Trophoblast cell (in vitro differentiated cells and primary cell): ENCODE measurements around the gene CARD19.

ENCODE experiments used
- DNase-seq, 2 donors: peaks; one replicate each; pipeline ENCODE4 v3.0.0-alpha.2; 2016
- H2AFZ ChIP-seq: 2 replicates; pipeline ENCODE4 v1.6.1; 2013; ENCODE audit warnings: low read length, moderate library complexity, mild to moderate bottlenecking; ENCODE audit not compliant: insufficient read depth, poor library complexity
- H2AK5ac ChIP-seq: 2 replicates; pipeline ENCODE4 v1.6.1; 2013; ENCODE audit warnings: mild to moderate bottlenecking, low read length
- H2BK120ac ChIP-seq: 2 replicates; pipeline ENCODE4 v1.6.1; 2013; ENCODE audit warnings: low read length, mild to moderate bottlenecking, moderate library complexity; ENCODE audit not compliant: insufficient read depth, poor library complexity
- H2BK12ac ChIP-seq: 2 replicates; pipeline ENCODE4 v1.6.1; 2013; ENCODE audit warnings: mild to moderate bottlenecking, low read length, moderate library complexity
- H2BK5ac ChIP-seq: 2 replicates; pipeline ENCODE4 v1.6.1; 2013; ENCODE audit warnings: low read length, low read depth, moderate library complexity, mild to moderate bottlenecking; ENCODE audit not compliant: poor library complexity
- H3K14ac ChIP-seq: 2 replicates; pipeline ENCODE4 v1.6.1; 2013; ENCODE audit warnings: mild to moderate bottlenecking, low read length
- H3K18ac ChIP-seq: 2 replicates; pipeline ENCODE4 v1.6.1; 2013; ENCODE audit warnings: mild to moderate bottlenecking, low read length
- H3K23ac ChIP-seq: 2 replicates; pipeline ENCODE4 v1.6.1; 2013; ENCODE audit warnings: low read length
- H3K27ac ChIP-seq: 2 replicates; pipeline ENCODE4 v1.5.1; 2013; ENCODE audit warnings: low read depth, mild to moderate bottlenecking, inconsistent platforms, low read length, moderate library complexity
- H3K27me3 ChIP-seq: 2 replicates; pipeline ENCODE4 v1.6.1; 2013; ENCODE audit warnings: inconsistent platforms, mild to moderate bottlenecking, low read length, moderate library complexity; ENCODE audit not compliant: insufficient read depth
- H3K36me3 ChIP-seq, 2 experiments: 1 replicate in 1 of 2; 2 replicates in 1 of 2; pipeline ENCODE4 v1.6.1; 2013; ENCODE audit warnings: low read length in 2 of 2, mild to moderate bottlenecking in 2 of 2, moderate library complexity in 1 of 2; ENCODE audit not compliant: insufficient read depth in 2 of 2, control insufficient read depth in 1 of 2
- H3K4ac ChIP-seq: 2 replicates; pipeline ENCODE4 v1.6.1; 2013; ENCODE audit warnings: low read depth, mild to moderate bottlenecking, low read length, moderate library complexity
- H3K4me1 ChIP-seq, 2 experiments: 1 replicate in 1 of 2; 2 replicates in 1 of 2; pipeline ENCODE4 v1.6.1; 2013; ENCODE audit warnings: low read length in 2 of 2, mild to moderate bottlenecking in 2 of 2, moderate library complexity in 1 of 2; ENCODE audit not compliant: insufficient read depth in 2 of 2, control insufficient read depth in 1 of 2
- H3K4me2 ChIP-seq: 2 replicates; pipeline ENCODE4 v1.6.1; 2013; ENCODE audit warnings: inconsistent platforms, mild to moderate bottlenecking, low read length, moderate library complexity
- H3K4me3 ChIP-seq: 2 replicates; pipeline ENCODE4 v1.5.1; 2013; ENCODE audit warnings: mild to moderate bottlenecking, low read depth, low read length, inconsistent platforms
- H3K79me1 ChIP-seq: one replicate; pipeline ENCODE4 v1.6.1; 2013; ENCODE audit warnings: low read length
- H3K79me2 ChIP-seq: 2 replicates; pipeline ENCODE4 v1.6.1; 2013; ENCODE audit warnings: low read length, mild to moderate bottlenecking; ENCODE audit not compliant: control insufficient read depth, insufficient read depth, poor library complexity
- H3K9ac ChIP-seq: 2 replicates; pipeline ENCODE4 v1.6.1; 2013; ENCODE audit warnings: mild to moderate bottlenecking, low read length
- H3K9me3 ChIP-seq: 2 replicates; pipeline ENCODE4 v1.6.1; 2013; ENCODE audit warnings: low read depth, mild to moderate bottlenecking, control low read depth, inconsistent platforms, low read length; ENCODE audit not compliant: insufficient read depth
- H4K12ac ChIP-seq: 2 replicates; pipeline ENCODE4 v1.6.1; 2013; ENCODE audit warnings: low read depth, mild to moderate bottlenecking, low read length, moderate library complexity
- H4K8ac ChIP-seq: 2 replicates; pipeline ENCODE4 v1.6.1; 2013; ENCODE audit warnings: low read depth, mild to moderate bottlenecking, low read length, moderate library complexity
- H4K91ac ChIP-seq: one replicate; pipeline ENCODE4 v1.6.1; 2013; ENCODE audit warnings: low read depth, mild to moderate bottlenecking, low read length, moderate library complexity
- WGBS: extraction: QIAGEN DNeasy Blood & Tissue Kit; methylation state at CpG from one replicate; pipeline ENCODE4 v1.1.7; 2013; ENCODE audit warnings: missing lambda C conversion rate; ENCODE audit not compliant: insufficient read length, insufficient coverage; ENCODE audit errors: extremely low coverage; 5-methylcytosine and 5-hydroxymethylcytosine counted together

Gene CARD19

DNA sequence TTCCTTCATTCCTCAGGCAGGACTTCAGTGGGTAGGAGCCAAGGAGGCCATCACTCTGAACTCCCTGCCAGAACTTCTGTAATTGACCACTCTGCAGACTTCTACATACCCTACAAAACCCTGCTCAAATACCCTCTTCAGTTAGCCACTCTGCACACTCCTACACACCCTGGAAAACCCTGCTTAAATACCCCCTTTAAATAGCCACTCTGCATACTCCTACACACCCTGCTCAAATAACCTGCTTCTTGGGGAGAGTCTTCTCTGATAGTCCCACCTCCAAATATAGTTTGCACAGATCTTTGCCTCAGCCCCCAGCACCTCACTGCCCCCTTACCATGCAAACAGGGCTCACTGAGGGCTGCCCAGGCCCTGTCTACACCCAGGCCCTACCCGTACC is 18.6 kb upstream of the CARD19 start:
- H4K91ac ChIP-seq = no peak overlapping the region
- WGBS = no CpG with 5 or more reads among the region's 1 CpG
- H3K4me1 ChIP-seq = no peaks in the 10 kb centered on the region

DNA sequence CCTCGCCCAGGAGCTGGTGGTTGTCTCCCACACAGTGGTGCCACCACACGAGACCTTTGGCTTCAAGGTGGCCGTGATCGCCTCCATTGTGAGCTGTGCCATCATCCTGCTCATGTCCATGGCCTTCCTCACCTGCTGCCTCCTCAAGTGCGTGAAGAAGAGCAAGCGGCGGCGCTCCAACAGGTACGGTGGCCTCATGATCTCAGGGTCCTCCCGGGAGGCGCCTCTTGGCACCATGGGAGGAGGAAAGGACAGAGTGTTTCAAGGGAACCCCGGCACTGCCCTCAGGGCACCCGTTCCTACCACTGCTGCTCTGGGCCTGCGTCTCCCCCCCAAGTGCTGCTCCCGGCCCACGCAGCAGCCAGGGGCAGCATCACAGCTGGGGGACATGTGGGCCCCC is 18.2 kb upstream of the CARD19 start:
- no peak overlapping the region for H2BK5ac ChIP-seq
- H2AK5ac ChIP-seq = no peak overlapping the region
- DNase-seq = no peak
- H3K79me2 ChIP-seq = no peaks in the 10 kb centered on the region
- H3K9ac ChIP-seq = no peak overlapping the region
- no peak overlapping the region for H3K4ac ChIP-seq
- peaks cover 0 to 1% of the 10 kb centered on the region in 2 experiments for H3K4me1 ChIP-seq
- no peak overlapping the region for H4K12ac ChIP-seq
- H4K8ac ChIP-seq = no peak overlapping the region
- no peaks in the 10 kb centered on the region for H3K36me3 ChIP-seq
- H3K4me3 ChIP-seq = no peak overlapping the region
- H3K27ac ChIP-seq = no peak overlapping the region
- H3K27me3 ChIP-seq = no peaks in the 10 kb centered on the region
- H3K9me3 ChIP-seq = no peaks in the 10 kb centered on the region
- no peak overlapping the region for H2BK12ac ChIP-seq
- no peak overlapping the region for H3K14ac ChIP-seq
- no peak overlapping the region for H3K23ac ChIP-seq
- no peak overlapping the region for H3K4me2 ChIP-seq
- no peak overlapping the region for H3K18ac ChIP-seq
- WGBS = no CpG with 5 or more reads among the region's 16 CpGs
- no peak overlapping the region for H2BK120ac ChIP-seq
- H4K91ac ChIP-seq = no peak overlapping the region
- H2AFZ ChIP-seq = no peak overlapping the region
- no peaks in the 10 kb centered on the region for H3K79me1 ChIP-seq

More for the DNA sequence above, 18.6 kb upstream of the CARD19 start:
- no peak overlapping the region for H2BK120ac ChIP-seq
- H3K36me3 ChIP-seq = no peaks in the 10 kb centered on the region
- no peak overlapping the region for H2BK5ac ChIP-seq
- no peak overlapping the region for H3K14ac ChIP-seq
- H4K12ac ChIP-seq = no peak overlapping the region
- no peaks in the 10 kb centered on the region for H3K79me1 ChIP-seq
- H3K23ac ChIP-seq = no peak overlapping the region
- no peak overlapping the region for H2BK12ac ChIP-seq
- no peak overlapping the region for H3K18ac ChIP-seq
- H3K4ac ChIP-seq = no peak overlapping the region
- H3K4me2 ChIP-seq = no peak overlapping the region
- no peak overlapping the region for H3K27ac ChIP-seq
- no peak overlapping the region for H2AFZ ChIP-seq
- H2AK5ac ChIP-seq = no peak overlapping the region
- no peak for DNase-seq
- no peak overlapping the region for H3K4me3 ChIP-seq
- H3K9me3 ChIP-seq = no peaks in the 10 kb centered on the region
- H4K8ac ChIP-seq = no peak overlapping the region
- H3K27me3 ChIP-seq = no peaks in the 10 kb centered on the region
- H3K79me2 ChIP-seq = no peaks in the 10 kb centered on the region
- no peak overlapping the region for H3K9ac ChIP-seq

DNA sequence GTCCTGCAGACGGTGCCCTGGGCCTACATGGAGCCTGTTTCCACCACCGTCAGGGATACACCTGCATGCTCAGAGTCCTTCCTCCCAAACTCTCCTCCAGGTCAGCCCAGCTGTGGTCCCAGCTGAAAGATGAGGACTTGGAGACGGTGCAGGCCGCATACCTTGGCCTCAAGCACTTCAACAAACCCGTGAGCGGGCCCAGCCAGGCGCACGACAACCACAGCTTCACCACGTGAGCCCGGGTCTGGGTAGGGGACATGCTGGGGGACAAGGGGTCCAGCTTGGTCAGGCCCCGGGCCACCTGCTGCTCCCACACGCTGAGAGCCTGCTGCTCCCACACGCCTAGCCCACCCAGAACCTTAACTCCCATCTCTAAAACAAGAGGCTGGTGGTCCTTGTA is 16.6 kb upstream of the CARD19 start:
- H3K36me3 ChIP-seq = no peaks in the 10 kb centered on the region
- WGBS = no CpG with 5 or more reads among the region's 13 CpGs
- no peaks in the 10 kb centered on the region for H3K27me3 ChIP-seq
- no peak overlapping the region for H2AK5ac ChIP-seq
- no peak overlapping the region for H3K9ac ChIP-seq
- H4K91ac ChIP-seq = no peak overlapping the region
- H4K12ac ChIP-seq = no peak overlapping the region
- H3K79me1 ChIP-seq = no peaks in the 10 kb centered on the region
- DNase-seq = no peak
- H3K4me3 ChIP-seq = no peak overlapping the region
- H3K4ac ChIP-seq = no peak overlapping the region
- H3K23ac ChIP-seq = no peak overlapping the region
- H3K18ac ChIP-seq = no peak overlapping the region
- H3K14ac ChIP-seq = no peak overlapping the region
- H2AFZ ChIP-seq = no peak overlapping the region
- peaks cover 2 to 3% of the 10 kb centered on the region in 2 experiments for H3K4me1 ChIP-seq
- H3K79me2 ChIP-seq = no peaks in the 10 kb centered on the region
- no peaks in the 10 kb centered on the region for H3K9me3 ChIP-seq
- no peak overlapping the region for H3K4me2 ChIP-seq
- H2BK120ac ChIP-seq = no peak overlapping the region
- no peak overlapping the region for H2BK5ac ChIP-seq
- no peak overlapping the region for H3K27ac ChIP-seq
- no peak overlapping the region for H4K8ac ChIP-seq
- no peak overlapping the region for H2BK12ac ChIP-seq

DNA sequence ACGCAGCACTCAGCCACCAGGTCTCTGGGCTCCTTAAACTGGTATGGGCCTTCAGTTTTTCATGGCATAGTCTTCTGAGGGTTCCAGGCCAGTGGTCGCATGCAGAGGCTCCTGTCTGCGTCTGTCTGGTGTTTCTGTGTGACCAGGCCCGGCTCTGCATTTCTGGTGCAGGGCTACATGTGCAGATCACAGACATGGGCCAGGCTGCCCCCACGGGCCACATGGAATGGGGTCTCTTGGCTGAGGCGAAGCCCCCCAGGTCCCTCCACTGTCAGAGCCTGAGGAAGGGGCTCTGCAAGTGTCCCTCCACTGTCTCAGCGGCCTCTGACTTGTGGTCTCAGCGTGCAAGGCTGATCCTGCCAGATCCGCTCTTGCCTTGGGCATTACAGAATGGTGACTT is 15.6 kb upstream of the CARD19 start:
- Histone ChIP-seq H2AK5ac (no peak overlapping the region), H4K12ac (no peak overlapping the region), H3K27ac (no peak overlapping the region), H3K36me3 (no peaks in the 10 kb centered on the region), H3K23ac (no peak overlapping the region), H3K79me1 (no peaks in the 10 kb centered on the region), H2AFZ (no peak overlapping the region), H3K4me2 (no peak overlapping the region), H3K14ac (no peak overlapping the region), H4K91ac (no peak overlapping the region), H3K79me2 (no peaks in the 10 kb centered on the region), H3K4me3 (no peak overlapping the region), H2BK120ac (no peak overlapping the region), H2BK12ac (no peak overlapping the region), H2BK5ac (no peak overlapping the region), H3K18ac (no peak overlapping the region), H3K9ac (no peak overlapping the region), H4K8ac (no peak overlapping the region), H3K27me3 (no peaks in the 10 kb centered on the region), H3K4me1 (peaks cover 2 to 3% of the 10 kb centered on the region in 2 experiments), H3K9me3 (no peaks in the 10 kb centered on the region), H3K4ac (no peak overlapping the region)
- DNase-seq = no peak
- WGBS = no CpG with 5 or more reads among the region's 9 CpGs
